ENCODE results near the gene MAML2. TPM values are rescaled to one million over a fixed set of nuclear protein-coding genes. Genes with fewer than 3 reads are reported as not detected.

The MAML2 gene
- total and polyA plus RNA-seq, 2 of the 8 experiments (the other 6 are each of a cell fraction or from before 2014, with no cell fraction given) = 3.8 to 6.6 TPM

- Histone ChIP-seq H3K9me3 (ENCODE audit: insufficient read depth in 2 of 2, low read depth in 1 of 2, low read length in 1 of 2) (no peaks in the 10 kb centered on the region), H3K27ac (ENCODE audit: low read depth, low read length) (no peak overlapping the region), H3K18ac (ENCODE audit: extremely low read depth, low read length) (peak overlapping the region; percentile 19; the same call in 1 of the 2 replicates), H3K56ac (replicated peaks; ENCODE audit: insufficient read length, low read depth, low read length) (no peak overlapping the region), H2BK20ac (ENCODE audit: low read length) (no peak overlapping the region), H4K8ac (ENCODE audit: extremely low read depth, insufficient read depth, low read length) (peak overlapping the region; percentile 71), H3K36me3 (ENCODE audit: control insufficient read depth in 2 of 4, insufficient read depth in 4 of 4, low read length in 3 of 4) (no peaks in the 10 kb centered on the region), H4K91ac (replicated peaks; ENCODE audit: insufficient read length, low read length) (peak overlapping the region; percentile 32), H2BK5ac (ENCODE audit: low read depth, low read length) (0 out of 2 replicates have a peak overlapping the region, but pooled peaks have one; percentile 14), H3K14ac (ENCODE audit: insufficient read length) (no peak overlapping the region), H3K4me1 (replicated peaks in 1 of 4; ENCODE audit: control insufficient read depth in 3 of 4, insufficient read depth in 4 of 4, low read length in 3 of 4) (peaks cover 3 to 20% (median 13%) of the 10 kb centered on the region in 4 experiments; a peak in 5 of 7 replicates), H2AK5ac (ENCODE audit: low read depth, low read length) (0 out of 2 replicates have a peak overlapping the region, but pooled peaks have one; percentile 31), H3K23me2 (ENCODE audit: low read depth, low read length) (no peaks in the 10 kb centered on the region), H3K9ac (replicated peaks in 1 of 4; ENCODE audit: extremely low read depth in 1 of 4, low read depth in 3 of 4, low read length in 3 of 4) (no peak overlapping the region), H2BK120ac (replicated peaks; ENCODE audit: low read depth, low read length) (no peak overlapping the region), H4K5ac (ENCODE audit: insufficient read length, low read depth, low read length) (no peak overlapping the region), H3K4me3 (ENCODE audit: extremely low read depth in 1 of 4, insufficient read depth in 2 of 4, low read depth in 3 of 4, low read length in 4 of 4) (no peak overlapping the region), H3K27me3 (replicated peaks in 1 of 4; ENCODE audit: control insufficient read depth in 3 of 4, extremely low read depth in 1 of 4, insufficient read depth in 3 of 4, low read length in 3 of 4) (no peaks in the 10 kb centered on the region), H2BK15ac (ENCODE audit: low read length) (no peak overlapping the region), H3K79me2 (ENCODE audit: control insufficient read depth in 1 of 2, insufficient read depth in 2 of 2, low read length in 2 of 2) (peaks cover 0 to 23% of the 10 kb centered on the region in 2 experiments; a peak in 2 of 4 replicates), H3K23ac (ENCODE audit: insufficient read length) (no peak overlapping the region), H3K4ac (replicated peaks; ENCODE audit: insufficient read length, low read depth, low read length) (no peak overlapping the region), H2BK12ac (ENCODE audit: low read depth, low read length) (0 out of 2 replicates have a peak overlapping the region, but pooled peaks have one; percentile 45), H3K4me2 (ENCODE audit: insufficient read depth in 1 of 2, low read depth in 2 of 2, low read length in 2 of 2) (no peak overlapping the region), H4K20me1 (replicated peaks in 1 of 2; ENCODE audit: control insufficient read depth in 1 of 2, insufficient read depth in 2 of 2, low read length in 2 of 2) (no peaks in the 10 kb centered on the region), H2AFZ (ENCODE audit: low read length) (no peak overlapping the region), H3K79me1 (ENCODE audit: low read depth, low read length) (no peaks in the 10 kb centered on the region; the same call in 1 of the 2 replicates)
- CTCF ChIA-PET (ENCODE audit: partially characterized antibody) = interaction anchor here (0.8 to 3.7 kb wide), 4 partner anchors 12 to 1178 kb away, joined by 3 to 33 read pairs (median 4); partner anchors contain the start of gene MAML2
- 88% methylated on average over 4 of the region's 4 CpGs; no CpG with 5 or more reads in 1 of the 2 experiments for WGBS, 2 experiments (ENCODE audit: extremely low coverage in 1 of 2, insufficient coverage in 1 of 2, insufficient read length in 1 of 2, insufficient replicate concordance in 2 of 2, low coverage in 1 of 2, low lambda C conversion rate in 2 of 2, missing lambda C conversion rate in 1 of 2)
- no peak for FAIRE-seq
- POLR2A ChIA-PET (ENCODE audit: partially characterized antibody) = interaction anchor here (1.0 to 1.2 kb wide), 2 partner anchors 14 to 18 kb away, joined by 3 read pairs; no protein-coding TSS in a partner anchor
- DNase-seq (ENCODE audit: low read depth in 1 of 2, low spot score in 2 of 2) = no peak
- TF ChIP-seq ATF2 (IDR thresholded peaks at IDR 0.05; ENCODE audit: low read length) = no peak
- no peak for TF ChIP-seq USF2 (IDR thresholded peaks at IDR 0.05; ENCODE audit: low read length)
- TF ChIP-seq SP4 (IDR thresholded peaks at IDR 0.05; ENCODE audit: low read length) = no peak
- TF ChIP-seq CTBP2 (IDR thresholded peaks at IDR 0.05; ENCODE audit: borderline replicate concordance, insufficient read depth, insufficient read length, low read length) = no peak
- TF ChIP-seq POLR2A (IDR thresholded peaks at IDR 0.05; ENCODE audit: control extremely low read depth in 1 of 2, low read depth in 2 of 2, low read length in 2 of 2) = no peak
- no peak for TF ChIP-seq EP300 (IDR thresholded peaks at IDR 0.05; ENCODE audit: borderline replicate concordance in 1 of 2, low read depth in 2 of 2, low read length in 2 of 2)
- no peak for TF ChIP-seq EGR1 (IDR thresholded peaks at IDR 0.05; ENCODE audit: borderline replicate concordance, low read depth, low read length)
- TF ChIP-seq RFX5 (IDR thresholded peaks at IDR 0.05; ENCODE audit: borderline replicate concordance, low read depth, low read length) = no peak
- TF ChIP-seq CBX8 (IDR thresholded peaks at IDR 0.05; ENCODE audit: borderline replicate concordance, low read depth, low read length) = no peak
- TF ChIP-seq BCL11A (IDR thresholded peaks at IDR 0.05; ENCODE audit: low read depth in 2 of 2, low read length in 2 of 2) = no peak
- no peak for TF ChIP-seq TCF12 (IDR thresholded peaks at IDR 0.05; ENCODE audit: low read depth, low read length)
These were observed 12.5 kb downstream of the MAML2 start for GRCh38 chr11:96330511-96330859.
